ENCODE data around the gene POLRMT.

DNA sequence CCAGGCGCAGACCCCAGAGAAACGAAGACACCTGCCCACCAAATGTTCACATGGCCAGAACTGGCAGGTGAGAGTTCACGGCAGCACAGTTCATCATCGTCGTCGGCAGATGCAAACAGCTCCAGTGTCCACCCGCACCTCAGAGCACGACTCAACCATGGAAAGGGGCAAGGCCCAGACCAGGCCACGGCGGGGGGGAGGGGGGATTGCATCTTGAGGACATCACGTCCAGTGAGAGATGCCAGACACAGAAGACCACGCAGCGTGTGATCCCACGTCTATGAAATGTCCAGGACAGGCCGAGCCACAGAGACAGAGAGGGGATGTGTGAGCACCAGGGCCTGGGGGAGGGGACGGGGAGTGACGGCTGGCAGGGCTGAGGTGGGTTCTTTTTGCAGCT is 22.4 kb upstream of the POLRMT start:
- TF ChIP-seq, protein P1, sequence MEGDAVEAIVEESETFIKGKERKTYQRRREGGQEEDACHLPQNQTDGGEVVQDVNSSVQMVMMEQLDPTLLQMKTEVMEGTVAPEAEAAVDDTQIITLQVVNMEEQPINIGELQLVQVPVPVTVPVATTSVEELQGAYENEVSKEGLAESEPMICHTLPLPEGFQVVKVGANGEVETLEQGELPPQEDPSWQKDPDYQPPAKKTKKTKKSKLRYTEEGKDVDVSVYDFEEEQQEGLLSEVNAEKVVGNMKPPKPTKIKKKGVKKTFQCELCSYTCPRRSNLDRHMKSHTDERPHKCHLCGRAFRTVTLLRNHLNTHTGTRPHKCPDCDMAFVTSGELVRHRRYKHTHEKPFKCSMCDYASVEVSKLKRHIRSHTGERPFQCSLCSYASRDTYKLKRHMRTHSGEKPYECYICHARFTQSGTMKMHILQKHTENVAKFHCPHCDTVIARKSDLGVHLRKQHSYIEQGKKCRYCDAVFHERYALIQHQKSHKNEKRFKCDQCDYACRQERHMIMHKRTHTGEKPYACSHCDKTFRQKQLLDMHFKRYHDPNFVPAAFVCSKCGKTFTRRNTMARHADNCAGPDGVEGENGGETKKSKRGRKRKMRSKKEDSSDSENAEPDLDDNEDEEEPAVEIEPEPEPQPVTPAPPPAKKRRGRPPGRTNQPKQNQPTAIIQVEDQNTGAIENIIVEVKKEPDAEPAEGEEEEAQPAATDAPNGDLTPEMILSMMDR (IDR thresholded peaks at IDR 0.05), result no peak
- no peak for TF ChIP-seq POLR2A (IDR thresholded peaks at IDR 0.05)
